H1 (cell line): ENCODE data around the gene ITGA8. TPM values are rescaled to one million over a fixed set of nuclear protein-coding genes. Genes with fewer than 3 reads are reported as not detected.

ENCODE experiments used
- CBX8 ChIP-seq: fragments of 300-800, 300-1000 bp; sonication (generic); IDR thresholded peaks from 2 replicates; pipeline ENCODE4 v1.7.1; 2016; ENCODE audit warnings: low read depth, low read length, borderline replicate concordance
- polyA plus RNA-seq, 7 experiments: library from polyadenylated mRNA; depleted of rRNA in 3 of 7; stranded (reverse) in 5 of 7; unstranded in 2 of 7; fragments of >200 nt in 5 of 7; fragments of 200-250 nt in 2 of 7; gene quantifications; 1 replicate in 5 of 7; 2 replicates in 1 of 7; 4 replicates in 1 of 7; pipeline versions ENCODE4 v1.2.1 to v1.2.3, GENCODE V29; 2011 to 2013; ENCODE audit warnings: missing spikeins in 2 of 7, mixed read lengths in 2 of 7
- total RNA-seq: library from RNA; stranded (reverse); fragmentation: NEBNext Ultra II Directional; extraction: Animal tissue kit (Norgen Biotek cat#: 25700); gene quantifications from 2 replicates; pipeline ENCODE4 v1.2.1, GENCODE V29; 2021

Gene ITGA8
- total and polyA plus RNA-seq, 2 of the 8 experiments (the other 6 are each of a cell fraction or from before 2014, with no cell fraction given) = not detected

DNA sequence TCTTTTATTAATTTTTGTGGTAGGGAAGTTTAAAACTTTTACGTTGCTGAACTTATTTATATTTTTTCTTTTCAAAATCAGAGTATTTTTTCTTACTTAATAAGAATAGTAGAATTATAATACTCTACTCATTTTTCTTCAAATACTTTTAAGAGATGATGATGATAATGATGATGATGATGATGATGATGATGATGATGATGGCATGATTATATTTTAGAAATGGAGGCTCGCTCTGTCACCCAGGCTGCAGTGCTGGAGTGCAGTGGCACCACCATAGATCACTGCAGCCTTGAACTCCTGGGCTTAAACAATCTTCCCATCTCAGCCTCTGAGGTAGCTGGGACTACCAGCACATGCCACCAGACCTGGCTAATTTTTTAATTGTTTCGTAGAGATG lies 230.3 kb downstream of the ITGA8 start (continued):
- TF ChIP-seq CBX8 = no peak
